ENCODE data around the gene MACF1.

The MACF1 gene

GRCh38 chr1:39360731-39361130, 156.2 kb downstream of the MACF1 start:
- DNase-seq: no peak

- DNase-seq: no peak
Measured at GRCh38 chr1:39361446-39361845, 157.0 kb downstream of the MACF1 start.

GRCh38 chr1:39363267-39363666, 158.8 kb downstream of the MACF1 start:
- no peak for DNase-seq

GRCh38 chr1:39368045-39368444, 163.6 kb downstream of the MACF1 start:
- no peak for DNase-seq

- no peak for DNase-seq
Measured at GRCh38 chr1:39369565-39369964, 165.1 kb downstream of the MACF1 start.

- DNase-seq: no peak
Measured at GRCh38 chr1:39370602-39371001, 166.1 kb downstream of the MACF1 start.

- DNase-seq: no peak
Measured at GRCh38 chr1:39372105-39372504, 167.6 kb downstream of the MACF1 start.

GRCh38 chr1:39376656-39377055, 172.2 kb downstream of the MACF1 start:
- DNase-seq: no peak

- DNase-seq: no peak
Measured at GRCh38 chr1:39378377-39378776, 173.9 kb downstream of the MACF1 start.

GRCh38 chr1:39379187-39379586, 174.7 kb downstream of the MACF1 start:
- DNase-seq: no peak

GRCh38 chr1:39380036-39380435, 175.5 kb downstream of the MACF1 start:
- no peak for DNase-seq

GRCh38 chr1:39381839-39382238, 177.3 kb downstream of the MACF1 start:
- no peak for DNase-seq

GRCh38 chr1:39384305-39384704, 179.8 kb downstream of the MACF1 start:
- no peak for DNase-seq

GRCh38 chr1:39385067-39385988, 180.8 kb downstream of the MACF1 start:
- no peak for DNase-seq

GRCh38 chr1:39386997-39387396, 182.5 kb downstream of the MACF1 start:
- no peak for DNase-seq

GRCh38 chr1:39387452-39387851, 183.0 kb downstream of the MACF1 start:
- DNase-seq: no peak

- no peak for DNase-seq
Measured at GRCh38 chr1:39391691-39392679, 187.5 kb downstream of the MACF1 start.

- DNase-seq: no peak
Measured at GRCh38 chr1:39392851-39393573, 188.5 kb downstream of the MACF1 start.

- DNase-seq: no peak
Measured at GRCh38 chr1:39393645-39394044, 189.2 kb downstream of the MACF1 start.

- DNase-seq: no peak
Measured at GRCh38 chr1:39394059-39394458, 189.6 kb downstream of the MACF1 start.

- no peak for DNase-seq
Measured at GRCh38 chr1:39394598-39394997, 190.1 kb downstream of the MACF1 start.

- DNase-seq: no peak
Measured at GRCh38 chr1:39395357-39395831, 190.9 kb downstream of the MACF1 start.

GRCh38 chr1:39396671-39397070, 192.2 kb downstream of the MACF1 start:
- DNase-seq: no peak

All from activated T-cell treated with anti-CD3 and anti-CD28 coated beads, Interleukin-2, amount 50 U/mL, for 1 hour (primary cell).